Mesendoderm (in vitro differentiated cells): ENCODE results near the gene NUP107.

Experiments used
- DNase-seq: peaks from one replicate; pipeline ENCODE4 v3.0.0; 2013
- H2AK5ac ChIP-seq: 2 replicates; pipeline ENCODE4 v1.6.1; 2013; ENCODE audit warnings: low read length, inconsistent platforms
- H2BK120ac ChIP-seq: 2 replicates; pipeline ENCODE4 v1.6.1; 2013; ENCODE audit warnings: low read depth, mild to moderate bottlenecking, low read length, moderate library complexity, mixed read lengths
- H2BK15ac ChIP-seq: replicated peaks from 2 replicates; pipeline ENCODE4 v1.6.1; 2013; ENCODE audit warnings: low read depth, mild to moderate bottlenecking, moderate library complexity
- H2BK5ac ChIP-seq: 2 replicates; pipeline ENCODE4 v1.6.1; 2013; ENCODE audit warnings: low read length, inconsistent platforms
- H3K18ac ChIP-seq: 2 replicates; pipeline ENCODE4 v1.6.1; 2013; ENCODE audit warnings: mild to moderate bottlenecking, low read length, mixed read lengths
- H3K23ac ChIP-seq: one replicate; pipeline ENCODE4 v1.6.1; 2013; ENCODE audit warnings: low read length
- H3K27ac ChIP-seq: 2 replicates; pipeline ENCODE4 v1.5.1; 2013; ENCODE audit warnings: low read depth, mild to moderate bottlenecking, inconsistent platforms, low read length, moderate library complexity
- H3K27me3 ChIP-seq: 2 replicates; pipeline ENCODE4 v1.6.1; 2013; ENCODE audit warnings: low read length, control low read depth, mild to moderate bottlenecking, inconsistent platforms; ENCODE audit not compliant: insufficient read depth, poor library complexity
- H3K36me3 ChIP-seq: 2 replicates; pipeline ENCODE4 v1.6.1; 2013; ENCODE audit warnings: low read length, inconsistent platforms; ENCODE audit not compliant: control insufficient read depth, insufficient read depth
- H3K4ac ChIP-seq: one replicate; pipeline ENCODE4 v1.6.1; 2013; ENCODE audit warnings: low read depth, mild to moderate bottlenecking, low read length, moderate library complexity
- H3K4me1 ChIP-seq: 2 replicates; pipeline ENCODE4 v1.6.1; 2013; ENCODE audit warnings: low read depth, low read length, inconsistent platforms; ENCODE audit not compliant: control insufficient read depth
- H3K4me2 ChIP-seq: 2 replicates; pipeline ENCODE4 v1.6.1; 2013; ENCODE audit warnings: low read length
- H3K4me3 ChIP-seq: 2 replicates; pipeline ENCODE4 v1.5.1; 2013; ENCODE audit warnings: mild to moderate bottlenecking, low read length
- H3K56ac ChIP-seq: one replicate; pipeline ENCODE4 v1.6.1; 2013; ENCODE audit warnings: low read length
- H3K79me1 ChIP-seq: 2 replicates; pipeline ENCODE4 v1.6.1; 2013; ENCODE audit warnings: low read length, inconsistent platforms
- H3K79me2 ChIP-seq: 2 replicates; pipeline ENCODE4 v1.6.1; 2013; ENCODE audit warnings: mild to moderate bottlenecking, low read length; ENCODE audit not compliant: control insufficient read depth, insufficient read depth
- H3K9ac ChIP-seq: 2 replicates; pipeline ENCODE4 v1.6.1; 2013; ENCODE audit warnings: low read length, inconsistent platforms
- H4K5ac ChIP-seq: one replicate; pipeline ENCODE4 v1.6.1; 2013; ENCODE audit warnings: low read length
- H4K8ac ChIP-seq: one replicate; pipeline ENCODE4 v1.6.1; 2013; ENCODE audit warnings: low read depth, mild to moderate bottlenecking, control low read depth, low read length, moderate library complexity
- WGBS: extraction: QIAGEN DNeasy Blood & Tissue Kit; methylation state at CpG from one replicate; pipeline ENCODE4 v1.1.7; 2013; ENCODE audit warnings: low lambda C conversion rate, missing lambda C conversion rate; ENCODE audit not compliant: insufficient coverage; ENCODE audit errors: extremely low coverage; 5-methylcytosine and 5-hydroxymethylcytosine counted together

Gene NUP107

DNA sequence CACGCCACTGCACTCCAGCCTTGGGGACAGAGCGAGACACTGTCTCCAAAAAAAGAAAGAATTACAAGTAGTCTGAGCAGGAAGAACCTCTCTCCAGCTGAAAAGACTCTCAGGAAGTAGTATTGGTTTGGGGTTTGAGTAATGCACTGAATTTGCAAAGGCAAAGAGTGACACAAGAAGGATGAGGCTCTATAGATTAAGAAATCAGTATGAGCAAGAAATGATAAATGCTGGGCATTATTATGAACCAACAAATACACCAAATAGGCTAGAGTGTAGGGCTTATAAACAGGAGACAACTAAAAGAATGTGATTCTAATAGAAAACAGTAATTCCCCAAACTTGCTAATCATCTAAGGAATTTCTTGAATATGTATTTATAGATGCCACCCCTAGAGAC lies 56.6 kb downstream of the NUP107 start:
- Histone ChIP-seq H3K56ac (no peak overlapping the region), H3K27me3 (no peaks in the 10 kb centered on the region), H3K79me2 (no peaks in the 10 kb centered on the region), H3K4me2 (no peak overlapping the region), H2BK120ac (no peak overlapping the region), H3K4me3 (no peak overlapping the region), H4K8ac (no peak overlapping the region), H4K5ac (no peak overlapping the region), H2AK5ac (no peak overlapping the region), H2BK15ac (no peak overlapping the region), H3K18ac (no peak overlapping the region), H3K27ac (no peak overlapping the region), H3K4ac (no peak overlapping the region), H3K4me1 (no peaks in the 10 kb centered on the region), H3K23ac (no peak overlapping the region), H3K9ac (no peak overlapping the region), H3K79me1 (no peaks in the 10 kb centered on the region), H2BK5ac (no peak overlapping the region), H3K36me3 (peaks cover 2% of the 10 kb centered on the region)
- WGBS = no CpG with 5 or more reads among the region's 2 CpGs
- no peak for DNase-seq

DNA sequence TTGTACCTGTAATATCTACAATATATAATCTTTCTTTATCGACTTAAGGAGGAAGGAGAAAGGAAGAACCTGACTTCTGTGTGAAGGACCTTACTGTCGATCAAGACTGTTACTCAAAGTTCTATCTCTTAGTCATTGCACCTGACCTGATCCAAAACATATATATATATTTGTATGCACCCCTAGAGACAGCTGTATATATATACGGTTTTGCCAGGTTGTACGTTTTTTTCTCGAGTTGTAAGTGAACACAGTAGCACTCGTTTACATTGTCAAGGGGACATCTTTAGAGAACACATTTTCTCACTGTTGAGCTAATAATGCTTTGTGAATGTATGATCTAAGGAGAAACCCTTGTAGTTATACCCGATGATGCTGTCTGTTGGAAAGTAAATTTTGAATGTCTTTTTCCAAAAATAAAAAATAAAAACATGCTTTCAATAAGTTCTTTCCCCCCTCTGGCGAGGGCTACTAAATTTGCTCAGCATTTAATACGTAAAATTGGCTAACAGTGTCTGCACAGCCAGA lies 58.7 kb downstream of the NUP107 start:
- Histone ChIP-seq H2BK120ac (no peak overlapping the region), H3K18ac (no peak overlapping the region), H3K27ac (no peak overlapping the region), H2AK5ac (no peak overlapping the region), H3K56ac (peak overlapping the region; percentile 77), H4K5ac (no peak overlapping the region), H2BK15ac (no peak overlapping the region), H3K4me1 (no peaks in the 10 kb centered on the region), H2BK5ac (no peak overlapping the region), H3K79me2 (no peaks in the 10 kb centered on the region), H3K4me2 (peak overlapping the region; percentile 59), H3K23ac (no peak overlapping the region), H3K9ac (peak overlapping the region; percentile 73), H3K4ac (no peak overlapping the region), H3K4me3 (no peak overlapping the region), H3K36me3 (no peaks in the 10 kb centered on the region), H3K27me3 (no peaks in the 10 kb centered on the region), H3K79me1 (no peaks in the 10 kb centered on the region), H4K8ac (no peak overlapping the region)
- no peak for DNase-seq
- no CpG with 5 or more reads among the region's 9 CpGs for WGBS

DNA sequence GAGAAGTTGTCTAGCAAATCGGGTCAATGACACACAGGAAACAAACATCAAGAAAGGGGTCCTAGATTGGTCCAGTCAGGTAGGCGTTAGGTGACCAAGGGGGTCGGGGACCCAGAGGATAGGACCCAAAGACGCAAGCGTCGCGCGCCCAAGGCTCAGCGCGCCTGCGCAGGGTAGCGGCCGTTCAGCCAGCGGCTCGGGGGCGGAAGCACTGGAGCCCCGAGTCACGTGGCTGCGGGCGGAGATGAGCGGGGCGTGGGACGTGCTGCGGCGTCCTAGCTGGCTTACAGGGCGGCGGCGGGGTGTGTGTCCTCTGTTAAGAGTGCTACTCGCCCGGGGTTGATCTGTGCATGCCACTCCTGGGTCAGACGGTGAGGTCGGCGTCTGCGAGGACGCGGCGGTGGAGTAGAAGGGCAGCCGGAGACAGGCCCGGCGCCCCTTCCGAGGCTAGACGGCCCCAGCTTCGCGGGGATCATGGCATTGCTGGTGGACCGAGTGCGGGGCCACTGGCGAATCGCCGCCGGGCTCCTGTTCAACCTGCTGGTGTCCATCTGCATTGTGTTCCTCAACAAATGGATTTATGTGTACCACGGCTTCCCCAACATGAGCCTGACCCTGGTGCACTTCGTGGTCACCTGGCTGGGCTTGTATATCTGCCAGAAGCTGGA lies 59.3 kb downstream of the NUP107 start, which contains the start of gene SLC35E3:
TSS of gene SLC35E3 (plus strand) at position 273 of the 668 bp plus-strand sequence. CDS start at position 475, 202 bp downstream.
- Histone ChIP-seq H3K4me2 (peak within 1 kb of the TSS; percentile 61), H2BK5ac (peak within 1 kb of the TSS; percentile 41), H3K4ac (no peak within 1 kb of the TSS), H3K79me2 (no peaks in the 10 kb centered on the region), H2BK15ac (no peak within 1 kb of the TSS), H4K5ac (no peak within 1 kb of the TSS), H2AK5ac (no peak within 1 kb of the TSS), H3K4me1 (no peaks in the 10 kb centered on the region), H3K27me3 (no peaks in the 10 kb centered on the region), H3K9ac (peak within 1 kb of the TSS; percentile 78), H2BK120ac (no peak within 1 kb of the TSS), H3K36me3 (no peaks in the 10 kb centered on the region), H4K8ac (no peak within 1 kb of the TSS), H3K56ac (peak within 1 kb of the TSS; percentile 89), H3K23ac (peak within 1 kb of the TSS; percentile 59), H3K27ac (peak within 1 kb of the TSS; percentile 25), H3K79me1 (no peaks in the 10 kb centered on the region), H3K4me3 (peak within 1 kb of the TSS; percentile 81), H3K18ac (no peak within 1 kb of the TSS)
- no CpG with 5 or more reads among the region's 52 CpGs for WGBS
- DNase-seq = peak; percentile 95

DNA sequence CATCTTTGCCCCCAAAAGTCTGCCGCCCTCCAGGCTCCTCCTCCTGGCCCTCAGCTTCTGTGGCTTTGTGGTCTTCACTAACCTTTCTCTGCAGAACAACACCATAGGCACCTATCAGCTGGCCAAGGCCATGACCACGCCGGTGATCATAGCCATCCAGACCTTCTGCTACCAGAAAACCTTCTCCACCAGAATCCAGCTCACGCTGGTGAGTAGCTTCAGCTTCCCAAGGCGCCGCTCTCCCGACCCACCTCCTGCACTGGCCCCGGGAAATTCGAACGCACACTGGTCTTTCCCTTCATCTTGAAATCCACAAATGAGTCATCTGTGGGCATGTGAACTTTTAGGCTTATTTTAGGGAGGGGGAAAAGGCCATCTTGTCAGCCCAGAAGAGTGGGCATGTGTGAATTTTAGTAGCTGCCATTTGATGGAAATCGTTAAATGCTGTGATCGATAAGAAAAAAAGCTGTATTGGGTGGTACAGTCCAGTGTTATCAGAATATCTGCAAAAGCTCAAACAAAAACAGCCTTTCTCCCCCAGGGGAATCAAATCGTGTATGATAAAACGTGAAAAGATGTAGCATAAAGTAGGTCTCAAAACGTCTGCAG lies 59.9 kb downstream of the NUP107 start:
- no peak overlapping the region for H2BK15ac ChIP-seq
- H3K4ac ChIP-seq = no peak overlapping the region
- no peak overlapping the region for H2BK120ac ChIP-seq
- no peak overlapping the region for H4K8ac ChIP-seq
- no CpG with 5 or more reads among the region's 15 CpGs for WGBS
- H3K27ac ChIP-seq = no peak overlapping the region
- peak overlapping the region; percentile 81 for H3K4me3 ChIP-seq
- peak overlapping the region; percentile 41 for H2BK5ac ChIP-seq
- no peak overlapping the region for H2AK5ac ChIP-seq
- H3K4me1 ChIP-seq = no peaks in the 10 kb centered on the region
- peak overlapping the region; percentile 89 for H3K56ac ChIP-seq
- H4K5ac ChIP-seq = no peak overlapping the region
- H3K79me1 ChIP-seq = no peaks in the 10 kb centered on the region
- H3K79me2 ChIP-seq = no peaks in the 10 kb centered on the region
- H3K27me3 ChIP-seq = no peaks in the 10 kb centered on the region
- peak overlapping the region; percentile 78 for H3K9ac ChIP-seq
- peak; percentile 57 for DNase-seq
- H3K36me3 ChIP-seq = no peaks in the 10 kb centered on the region
- H3K4me2 ChIP-seq = peak overlapping the region; percentile 61
- H3K23ac ChIP-seq = peak overlapping the region; percentile 59
- no peak overlapping the region for H3K18ac ChIP-seq

DNA sequence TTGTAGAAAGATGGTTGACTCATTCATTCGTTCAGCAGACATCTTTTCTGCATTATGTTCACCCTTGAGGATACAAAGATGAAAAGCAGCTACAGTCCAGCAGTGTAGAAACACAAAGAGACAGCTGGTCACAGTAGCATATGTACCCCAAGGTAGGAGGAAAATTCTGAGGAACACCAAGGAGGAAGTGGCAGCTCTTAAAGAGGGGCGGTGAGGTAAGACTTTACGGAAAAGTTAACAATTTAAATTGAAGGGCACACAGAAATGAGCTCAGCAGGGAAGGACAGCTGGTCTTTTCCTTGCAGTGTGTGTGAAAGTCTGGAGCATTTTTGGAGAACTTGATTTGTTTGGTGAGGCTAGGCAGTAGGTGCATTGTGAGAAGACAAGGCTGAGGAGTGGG lies 62.7 kb downstream of the NUP107 start:
- no peak overlapping the region for H4K5ac ChIP-seq
- no peak overlapping the region for H2BK15ac ChIP-seq
- H3K4me1 ChIP-seq = no peaks in the 10 kb centered on the region
- no CpG with 5 or more reads among the region's 3 CpGs for WGBS
- H3K23ac ChIP-seq = no peak overlapping the region
- H3K4me2 ChIP-seq = no peak overlapping the region
- H3K27ac ChIP-seq = no peak overlapping the region
- no peak overlapping the region for H3K4me3 ChIP-seq
- H2BK5ac ChIP-seq = no peak overlapping the region
- H3K36me3 ChIP-seq = no peaks in the 10 kb centered on the region
- H3K27me3 ChIP-seq = no peaks in the 10 kb centered on the region
- no peak overlapping the region for H3K18ac ChIP-seq
- H3K56ac ChIP-seq = no peak overlapping the region
- H2BK120ac ChIP-seq = no peak overlapping the region
- no peaks in the 10 kb centered on the region for H3K79me1 ChIP-seq
- H2AK5ac ChIP-seq = no peak overlapping the region
- no peak for DNase-seq
- no peak overlapping the region for H3K9ac ChIP-seq
- no peak overlapping the region for H3K4ac ChIP-seq
- no peak overlapping the region for H4K8ac ChIP-seq
- no peaks in the 10 kb centered on the region for H3K79me2 ChIP-seq
